Left renal pelvis (tissue), 4 donors: ENCODE measurements around the gene FNDC3B. TPM values are rescaled to one million over a fixed set of nuclear protein-coding genes. Genes with fewer than 3 reads are reported as not detected.

Source experiments
- DNase-seq, 4 donors: peaks; one replicate each; pipeline ENCODE4 v3.0.0-alpha.2; 2013; ENCODE audit warnings: low read depth in 4 of 4, low spot score in 3 of 4
- polyA plus RNA-seq, 4 donors: library from polyadenylated mRNA; unstranded; fragments of 120-200 nt; gene quantifications; one replicate each; pipeline ENCODE4 v1.2.1, GENCODE V29; 2013; ENCODE audit not compliant: insufficient read length in 4 of 4

The FNDC3B gene
- polyA plus RNA-seq, 4 donors = 53.4 to 72.8 (median 68.4) TPM

DNA sequence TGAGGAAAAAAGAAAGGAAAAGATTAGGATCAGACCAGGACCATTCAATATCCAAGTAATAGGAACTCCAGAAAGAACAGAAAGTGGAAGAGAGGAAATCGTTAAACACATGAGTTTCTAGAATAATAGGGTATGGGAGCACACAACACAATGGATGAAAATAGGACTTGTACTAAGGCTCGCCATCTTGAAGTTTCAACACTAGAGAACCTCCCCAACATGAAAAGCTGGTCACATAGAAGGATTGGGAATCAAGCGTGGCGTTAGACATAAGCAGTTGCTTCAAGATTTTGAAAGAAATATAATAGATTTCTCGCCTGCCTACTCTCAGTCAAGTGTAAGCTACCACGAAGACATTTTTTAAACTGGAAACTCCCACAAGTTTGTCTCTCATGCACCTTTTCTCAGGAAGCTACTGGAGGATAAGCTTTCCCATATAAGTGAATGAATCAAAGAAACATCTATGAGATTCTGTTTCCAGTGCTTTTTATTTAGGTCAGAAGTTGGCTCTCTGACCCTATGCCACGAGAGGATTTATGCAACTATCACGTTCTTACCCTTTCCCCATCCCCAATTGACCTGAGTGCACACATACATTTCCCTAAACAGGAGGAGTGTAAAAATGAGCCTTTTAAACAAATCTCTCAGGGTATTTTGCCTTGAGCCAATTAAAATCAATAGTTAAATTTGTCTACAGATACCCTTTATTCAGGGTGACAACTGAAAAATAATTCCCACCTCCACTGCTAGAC lies 363.7 kb downstream of the FNDC3B start:
- DNase-seq = no peak

DNA sequence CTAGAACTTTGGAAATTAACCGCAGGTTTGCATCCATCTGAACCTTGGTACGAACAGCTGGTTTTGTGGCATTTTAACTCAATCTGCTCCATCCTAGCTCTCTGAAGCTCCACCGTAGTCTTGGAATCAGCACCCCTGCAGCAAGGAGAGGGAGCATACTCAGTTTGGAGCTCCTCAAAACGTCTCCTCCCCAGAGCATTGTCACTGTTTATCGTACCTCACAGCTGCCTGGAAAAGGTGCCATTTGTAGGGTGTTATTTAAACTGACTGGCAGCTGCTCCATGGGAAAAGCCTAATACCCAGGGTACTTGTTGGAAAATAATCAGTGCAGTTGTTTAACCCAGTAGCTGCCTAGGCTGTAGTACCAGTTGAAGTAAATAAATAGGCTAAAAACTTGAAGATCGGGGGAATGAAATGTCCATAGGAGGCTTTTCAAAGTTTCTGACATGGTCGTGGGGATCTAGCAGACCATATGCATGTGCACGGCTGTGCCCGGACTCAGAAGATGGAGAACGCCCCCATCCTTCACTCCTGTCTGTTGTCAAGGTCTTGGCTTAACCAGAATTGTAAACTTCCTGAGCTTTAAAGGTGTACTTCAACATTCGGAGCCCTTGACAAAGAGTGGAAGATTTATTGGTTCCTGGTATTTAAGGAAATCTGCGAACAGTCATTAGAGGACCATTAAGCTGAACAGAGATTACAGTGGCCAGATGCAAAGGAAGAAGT lies 365.0 kb downstream of the FNDC3B start:
- DNase-seq = no peak

DNA sequence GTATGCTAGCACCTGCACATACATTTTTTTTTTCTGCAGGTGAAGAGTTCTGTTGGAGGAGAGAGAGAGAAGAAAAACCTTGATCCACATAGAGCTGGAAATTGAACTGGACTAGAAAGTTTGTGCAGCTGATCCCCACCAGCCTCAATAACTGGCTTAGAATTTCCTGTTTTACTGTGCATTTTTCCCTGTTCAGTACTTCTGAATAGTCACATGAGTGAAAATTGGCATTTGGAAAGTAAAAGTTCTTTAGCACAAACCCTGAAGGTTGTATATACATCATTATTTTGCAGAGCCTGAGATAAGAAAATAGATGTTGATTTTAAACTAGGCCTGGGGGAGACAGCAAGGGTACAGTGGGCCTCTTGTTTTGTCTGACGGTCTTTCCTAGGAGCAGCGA lies 366.5 kb downstream of the FNDC3B start:
- DNase-seq = no peak

DNA sequence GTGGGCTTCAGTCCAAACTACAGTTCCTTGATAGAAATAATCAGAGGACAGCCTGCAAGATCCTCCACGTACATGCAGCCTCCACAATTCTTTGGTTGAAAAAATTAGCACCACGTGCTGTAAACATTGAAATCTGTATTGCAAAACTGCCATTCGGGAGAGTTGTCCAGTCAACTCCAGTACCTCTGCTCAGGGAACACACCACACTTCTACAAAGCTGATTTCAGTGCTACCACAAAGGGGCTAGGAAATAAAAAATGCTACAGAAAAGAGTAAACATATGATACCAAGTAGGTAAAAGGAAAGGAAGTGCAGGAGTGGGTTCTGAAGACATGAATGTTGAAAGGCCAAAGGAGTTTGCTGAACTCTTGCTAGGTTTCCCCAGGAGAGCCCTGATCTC lies 368.5 kb downstream of the FNDC3B start:
- DNase-seq = no peak

DNA sequence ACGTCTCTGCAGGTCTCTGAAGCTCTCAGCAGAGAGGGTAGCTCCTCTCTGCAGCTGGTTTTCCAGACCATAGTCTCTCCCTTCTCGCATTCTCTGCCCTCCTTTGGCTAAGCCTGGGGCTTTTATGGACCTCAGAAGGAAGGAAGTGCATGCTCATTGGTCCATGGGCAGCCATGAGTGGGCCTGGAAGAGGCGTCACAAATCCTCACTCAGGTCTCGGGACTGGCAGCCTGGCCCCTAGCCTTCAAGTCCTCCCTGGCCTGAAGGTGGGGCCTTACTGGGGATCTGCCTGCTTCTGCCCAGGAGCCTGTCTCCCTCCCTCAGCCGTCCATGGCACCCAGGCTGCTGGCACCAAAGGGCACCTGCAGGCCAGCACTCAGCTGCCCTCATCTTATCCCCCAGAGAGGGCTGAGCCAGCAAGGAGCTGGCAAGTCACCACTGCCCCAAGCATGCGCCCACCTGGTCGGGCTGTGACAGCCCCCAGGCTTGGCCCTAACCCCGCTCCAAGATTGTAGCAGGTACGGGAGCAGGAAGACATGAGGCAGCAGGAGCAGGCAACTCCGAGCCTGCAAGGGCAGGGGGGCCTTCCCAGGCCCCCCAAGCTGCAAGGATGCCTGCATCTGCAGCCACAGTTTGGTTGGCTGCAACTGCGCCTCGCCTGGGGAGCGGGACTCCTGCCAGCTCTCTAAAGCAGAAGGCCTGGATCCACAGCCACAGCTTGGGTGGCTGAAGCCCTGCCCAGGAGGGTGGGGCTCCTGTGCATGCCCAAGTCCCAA lies 371.5 kb downstream of the FNDC3B start:
- no peak for DNase-seq

DNA sequence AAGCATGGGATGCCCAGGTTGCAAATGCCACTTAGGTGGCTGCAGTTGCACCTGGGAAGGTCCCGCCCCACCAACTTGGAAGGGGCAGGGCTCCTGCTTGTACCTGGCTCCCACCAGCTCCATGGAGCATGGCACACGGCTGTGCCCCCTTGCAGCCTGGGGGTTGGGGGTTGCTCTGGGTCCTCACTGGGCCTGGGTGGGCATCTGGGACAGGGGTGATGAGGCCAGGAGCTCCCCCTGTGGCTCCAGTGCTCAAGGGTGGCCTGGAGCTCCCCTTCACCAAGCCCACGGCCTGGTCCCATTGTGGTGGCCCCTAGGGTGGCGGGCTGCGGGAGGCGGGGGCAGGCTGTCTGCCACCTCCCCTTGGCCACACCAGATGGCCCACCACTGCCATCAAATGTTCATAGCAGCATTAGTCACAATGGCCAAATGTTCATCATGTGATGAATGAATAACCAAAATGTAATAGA lies 372.1 kb downstream of the FNDC3B start:
- no peak for DNase-seq

DNA sequence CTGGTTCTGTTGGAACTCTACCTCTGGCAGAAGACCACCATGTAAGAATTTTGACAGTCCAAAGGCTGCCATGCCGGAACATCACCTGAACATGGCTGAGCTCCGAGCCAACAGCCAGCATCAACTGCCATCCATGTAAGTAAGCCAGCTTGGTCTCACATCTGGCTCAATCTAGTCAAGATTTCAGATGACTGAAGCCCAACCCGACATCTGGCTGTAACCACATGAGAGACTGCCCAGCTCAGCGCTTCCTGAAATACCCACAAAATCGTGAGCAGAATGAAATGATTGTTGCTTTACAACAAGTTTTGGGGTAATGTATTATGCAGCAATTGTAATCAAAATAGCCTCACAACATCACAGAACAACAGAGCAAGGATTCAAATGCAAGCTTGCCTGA lies 375.9 kb downstream of the FNDC3B start:
- no peak for DNase-seq

DNA sequence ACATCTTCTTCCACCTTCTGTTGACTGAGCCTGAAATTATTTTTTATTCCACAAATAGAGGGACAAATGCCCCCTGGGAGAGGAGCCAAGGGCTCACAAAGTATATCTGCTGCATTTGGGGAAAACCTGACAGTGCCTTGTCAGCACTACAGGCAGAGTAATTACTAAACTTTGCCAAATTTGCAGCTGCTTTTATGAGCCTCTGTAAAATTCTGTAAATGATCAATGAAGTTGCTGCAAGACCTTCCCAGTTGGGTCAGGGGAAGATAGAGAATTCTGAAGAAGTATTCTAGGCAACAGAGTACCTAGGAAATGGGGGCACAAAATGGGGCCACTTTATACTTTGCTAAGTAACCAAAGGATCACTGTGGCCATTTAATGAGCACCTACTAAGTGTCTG lies 398.3 kb downstream of the FNDC3B start:
- no peak for DNase-seq

DNA sequence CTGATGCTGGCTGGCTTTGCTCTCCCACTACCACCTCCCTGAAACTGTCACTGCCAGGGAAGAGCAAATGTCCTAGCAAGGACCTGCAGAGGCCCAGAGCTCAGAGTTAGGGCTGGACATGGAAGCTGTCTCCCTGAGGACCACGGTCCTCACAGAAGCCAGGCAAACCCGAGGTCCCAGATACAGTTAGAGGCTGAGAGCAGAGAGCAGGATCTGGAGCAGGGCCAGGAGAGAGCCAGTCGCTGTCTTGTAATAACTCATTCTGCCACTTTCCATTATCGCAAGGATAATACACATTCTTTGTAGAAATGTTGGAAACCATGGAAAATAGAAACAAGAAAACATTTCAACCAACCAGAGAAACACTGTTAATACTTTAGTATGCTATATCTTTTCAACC lies 398.8 kb downstream of the FNDC3B start:
- no peak for DNase-seq

DNA sequence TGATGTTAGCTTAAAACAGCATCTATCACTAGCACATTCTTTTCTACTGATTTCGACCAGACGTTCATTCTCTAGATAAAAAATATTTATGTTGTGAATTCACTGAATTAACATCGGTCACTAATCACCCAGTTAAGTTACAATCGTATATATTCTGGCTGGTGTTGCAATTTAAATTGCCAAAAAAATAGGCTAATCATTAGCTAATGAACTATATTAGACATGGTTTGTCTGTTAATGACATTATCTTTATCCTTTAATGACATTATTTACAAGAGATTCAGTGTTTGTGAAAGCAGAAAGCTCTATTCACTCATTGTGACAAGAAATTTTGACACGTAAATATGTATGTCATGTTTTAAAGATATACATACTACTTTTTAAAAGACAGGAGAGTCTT lies 402.2 kb downstream of the FNDC3B start:
- DNase-seq = no peak

DNA sequence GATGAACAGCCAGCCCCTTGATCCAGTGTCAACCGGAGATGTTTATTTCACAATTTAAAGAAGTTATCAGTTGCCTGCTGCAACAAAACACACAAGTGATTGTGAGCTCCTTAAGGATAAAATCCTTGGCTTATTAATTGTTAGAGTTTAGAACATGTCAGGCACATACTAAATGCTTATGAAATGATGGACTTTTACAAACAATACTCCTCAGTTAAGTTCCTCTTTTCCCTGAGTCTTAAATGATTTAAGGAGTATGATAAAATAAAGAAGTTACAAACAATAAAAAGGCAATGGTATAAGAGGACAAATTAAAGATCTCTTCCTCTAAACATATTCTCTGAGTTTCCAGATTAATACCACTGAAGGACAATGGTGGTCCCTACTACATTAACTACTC lies 403.2 kb downstream of the FNDC3B start:
- no peak for DNase-seq

DNA sequence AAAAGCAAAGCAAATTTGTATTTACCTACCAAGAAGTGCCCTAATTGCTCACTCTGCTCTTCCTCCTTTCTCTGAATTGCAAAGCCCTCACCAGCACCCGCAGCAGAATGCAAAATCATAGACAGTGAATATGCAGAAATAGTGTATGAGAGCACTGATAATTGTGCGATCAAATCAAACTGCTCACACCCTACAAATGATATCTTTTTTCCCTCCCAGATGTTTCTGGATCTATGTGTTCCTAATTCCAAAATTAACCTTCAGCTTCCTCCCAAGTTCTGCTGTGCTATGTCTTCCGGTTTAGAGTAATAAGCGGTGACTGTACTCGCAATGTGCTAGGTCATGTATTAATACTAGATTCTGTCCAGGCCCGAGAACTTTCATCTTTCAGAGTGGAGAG lies 405.4 kb downstream of the FNDC3B start:
- DNase-seq = no peak

DNA sequence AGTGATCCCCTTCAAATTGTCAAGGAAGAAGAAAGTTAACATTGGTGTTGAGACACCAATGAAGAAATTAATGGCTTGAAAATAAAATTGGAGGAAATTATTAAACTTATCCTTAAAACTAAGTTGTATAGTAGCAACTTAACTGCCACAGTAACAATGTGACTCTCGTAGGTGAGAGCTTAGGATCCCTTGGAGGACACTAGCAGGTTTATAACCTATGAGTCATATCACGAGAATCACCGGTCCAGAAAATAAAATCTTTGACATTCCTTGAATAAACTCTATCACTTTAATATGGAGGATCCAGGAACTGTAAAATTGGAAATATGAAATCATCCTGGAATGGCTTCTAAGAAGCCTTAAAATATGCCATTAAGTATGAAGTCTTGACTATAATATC lies 406.8 kb downstream of the FNDC3B start:
- no peak for DNase-seq

DNA sequence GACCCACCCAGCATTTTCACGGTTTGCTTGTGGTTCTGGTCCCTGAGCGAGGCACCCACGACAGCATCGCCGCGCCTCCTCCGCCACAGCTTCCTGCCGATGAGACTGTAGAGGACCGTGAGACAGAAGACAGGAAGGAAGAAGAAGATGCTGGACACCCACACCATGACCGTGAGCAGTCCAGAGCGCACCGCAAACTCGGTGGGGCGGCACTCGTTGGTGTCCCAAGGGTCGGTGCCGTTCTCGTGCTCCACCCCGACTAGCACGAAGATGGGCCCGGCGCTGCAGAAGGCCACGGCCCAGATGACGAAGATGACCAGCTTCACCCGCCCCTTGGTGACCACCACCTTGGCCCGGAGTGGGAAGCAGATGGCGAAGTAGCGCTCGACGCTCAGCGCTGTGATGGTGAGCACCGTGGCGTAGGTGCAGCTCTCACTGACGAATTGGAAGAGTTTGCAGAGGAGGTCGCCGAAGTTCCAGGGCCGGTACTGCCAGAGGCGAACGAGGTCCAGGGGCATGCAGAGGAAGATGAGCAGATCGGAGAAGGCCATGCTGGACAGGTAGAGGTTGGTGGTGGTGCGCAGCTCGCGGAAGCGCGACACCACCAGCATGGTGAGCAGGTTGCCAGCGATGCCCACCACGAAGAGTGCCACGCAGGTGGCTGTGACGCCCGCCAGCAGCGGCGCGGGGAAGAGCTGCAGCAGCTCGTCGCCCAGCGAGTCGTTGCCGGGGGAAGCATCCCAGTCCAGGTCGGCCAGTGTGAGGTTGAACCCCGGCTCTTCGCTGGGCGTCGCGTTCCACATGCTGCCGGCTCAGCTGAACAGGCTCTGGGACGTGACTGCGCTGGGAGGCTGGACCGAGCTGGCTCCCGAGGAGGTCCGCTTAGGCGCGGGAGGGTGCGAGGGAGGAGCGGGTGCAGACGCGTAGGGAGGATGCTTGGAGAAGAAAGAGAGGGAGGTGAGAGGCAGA lies 408.5 kb downstream of the FNDC3B start, which contains the start of gene GHSR:
GHSR (minus strand) TSS at position 846 of the 969 bp plus-strand sequence; CDS start at position 803, 43 bp downstream.
- no peak for DNase-seq

DNA sequence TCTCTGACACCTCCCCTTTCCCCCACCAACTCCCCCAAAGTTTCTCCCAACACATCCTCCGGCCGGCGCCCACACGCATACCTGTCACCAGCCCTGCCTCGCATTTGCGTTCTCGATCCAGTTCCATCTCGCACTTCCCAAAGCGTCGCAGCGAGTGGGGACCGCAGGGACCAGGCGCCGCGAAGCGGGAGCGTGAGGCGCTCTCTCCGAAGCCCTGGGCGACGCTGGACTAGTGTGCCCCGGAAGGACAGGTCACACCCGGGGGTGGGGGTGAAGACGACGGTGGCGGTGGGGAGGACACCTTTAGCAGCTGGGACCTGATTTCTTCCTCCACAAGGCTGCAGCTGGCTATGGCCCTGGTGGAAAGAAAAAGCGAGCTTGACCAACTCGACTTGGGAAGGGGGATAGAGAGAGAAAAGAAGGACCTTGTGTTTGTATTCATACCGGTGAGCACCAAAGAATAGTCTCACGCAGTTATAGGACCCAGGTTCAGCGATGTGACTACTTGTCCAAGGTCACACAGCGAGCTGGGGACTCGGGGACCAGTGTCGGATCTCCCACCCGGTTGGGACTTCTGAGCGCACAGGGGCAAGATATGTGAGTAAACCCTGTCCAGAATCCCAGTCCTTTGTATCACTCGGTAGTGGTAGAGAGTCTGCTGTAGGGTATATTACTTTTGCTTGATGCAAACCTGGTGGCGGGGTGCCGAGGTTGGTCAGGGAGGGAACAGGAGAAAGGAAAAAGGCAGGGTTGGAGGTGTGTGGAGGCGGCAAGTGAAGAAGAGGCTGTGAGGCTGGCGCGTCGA lies 409.5 kb downstream of the FNDC3B start:
- DNase-seq = no peak

DNA sequence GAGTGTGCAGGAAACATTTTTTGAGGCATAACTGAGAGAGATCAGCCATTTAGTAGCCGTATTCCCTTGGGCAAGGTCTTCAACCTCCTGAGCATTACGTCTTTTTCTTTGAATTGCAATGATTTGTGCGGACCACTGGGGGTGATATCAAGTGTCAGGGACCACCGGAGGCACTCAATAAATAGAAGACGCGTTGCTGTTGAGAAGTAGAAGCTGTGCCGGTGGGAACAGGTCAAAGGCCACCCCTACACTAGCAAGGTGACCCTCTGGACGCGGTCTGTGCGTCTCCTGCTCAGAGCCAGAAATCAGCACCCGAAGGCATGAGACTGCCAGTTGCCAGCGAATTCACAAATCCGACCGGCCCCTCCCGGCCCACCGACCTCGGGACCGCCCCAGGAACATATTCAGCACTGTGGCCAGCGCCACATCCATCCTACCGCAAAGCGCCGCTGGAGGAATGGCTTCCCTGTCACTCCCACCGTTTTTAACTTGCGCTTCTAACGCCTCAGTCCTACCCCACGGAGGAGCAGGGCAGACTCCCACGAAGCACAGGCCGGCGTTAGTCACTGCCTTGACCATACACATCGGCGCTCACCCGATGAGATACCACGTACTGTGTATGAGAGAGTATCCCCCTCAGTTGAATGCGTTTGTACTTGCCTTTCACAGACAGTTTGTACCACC lies 410.2 kb downstream of the FNDC3B start:
- DNase-seq = peak; percentile 14 to 49 (median 17)
